CD14-positive monocyte (primary cell): ENCODE results near the gene ABTB2. TPM values are rescaled to one million over a fixed set of nuclear protein-coding genes. Genes with fewer than 3 reads are reported as not detected.

ENCODE experiments used
- DNase-seq, 3 donors: peaks; one replicate each; pipeline ENCODE4 v3.0.0-alpha.2; 2011 to 2022
- H2AFZ ChIP-seq: 2 replicates; pipeline ENCODE4 v1.6.0; 2012; ENCODE audit warnings: mild to moderate bottlenecking, low read depth, low read length, inconsistent platforms; ENCODE audit not compliant: insufficient read depth, poor library complexity, severe bottlenecking
- H3K27ac ChIP-seq, 2 donors: 1 replicate in 1 of 2; 2 replicates in 1 of 2; pipeline ENCODE4 v1.5.1; 2012 to 2013; ENCODE audit warnings: low read length in 2 of 2, control low read depth in 1 of 2, inconsistent platforms in 1 of 2, low read depth in 1 of 2, mild to moderate bottlenecking in 1 of 2
- H3K27me3 ChIP-seq, 2 donors: one replicate each; pipeline versions ENCODE4 v1.6.0 to v1.6.1; 2011 to 2013; ENCODE audit warnings: low read length in 2 of 2; ENCODE audit not compliant: control insufficient read depth in 2 of 2, insufficient read depth in 2 of 2
- H3K36me3 ChIP-seq, 2 donors: replicated peaks in 1 of 2; 1 replicate in 1 of 2; 2 replicates in 1 of 2; pipeline versions ENCODE4 v1.5.1 to v1.6.1; 2012 to 2013; ENCODE audit warnings: low read length in 2 of 2, control low read depth in 1 of 2, inconsistent platforms in 1 of 2, mild to moderate bottlenecking in 1 of 2; ENCODE audit not compliant: insufficient read depth in 2 of 2, control insufficient read depth in 1 of 2
- H3K4me1 ChIP-seq, 2 donors: 1 replicate in 1 of 2; 2 replicates in 1 of 2; pipeline versions ENCODE4 v1.5.1 to v1.6.1; 2012 to 2013; ENCODE audit warnings: low read length in 2 of 2, control low read depth in 1 of 2, inconsistent platforms in 1 of 2, mild to moderate bottlenecking in 1 of 2, moderate library complexity in 1 of 2; ENCODE audit not compliant: insufficient read depth in 2 of 2, control insufficient read depth in 1 of 2
- H3K4me2 ChIP-seq: replicated peaks from 2 replicates; pipeline ENCODE3; 2012; ENCODE audit warnings: low read length, moderate library complexity, mild to moderate bottlenecking; ENCODE audit not compliant: poor library complexity, severe bottlenecking; ENCODE audit errors: extremely low read depth
- H3K4me3 ChIP-seq, 3 experiments: fragments of 200-600 bp in 1 of 3; sonication (generic) in 1 of 3; replicated peaks in 1 of 3; 1 replicate in 2 of 3; 2 replicates in 1 of 3; pipeline ENCODE4 v1.5.1; 2011 to 2013; ENCODE audit warnings: low read length in 3 of 3, mild to moderate bottlenecking in 3 of 3, control low read depth in 2 of 3, low read depth in 2 of 3, inconsistent platforms in 1 of 3, moderate library complexity in 1 of 3
- H3K79me2 ChIP-seq: 2 replicates; pipeline ENCODE4 v1.6.0; 2012; ENCODE audit warnings: mild to moderate bottlenecking, control low read depth, inconsistent platforms, low read length, moderate library complexity; ENCODE audit not compliant: insufficient read depth
- H3K9ac ChIP-seq: 2 replicates; pipeline ENCODE4 v1.6.0; 2017; ENCODE audit warnings: low read length, mild to moderate bottlenecking; ENCODE audit not compliant: insufficient read depth, poor library complexity, severe bottlenecking
- H3K9me3 ChIP-seq, 2 donors: replicated peaks in 1 of 2; 1 replicate in 1 of 2; 2 replicates in 1 of 2; pipeline versions ENCODE4 v1.5.1 to v1.6.1; 2012 to 2013; ENCODE audit warnings: low read length in 2 of 2, control low read depth in 1 of 2; ENCODE audit not compliant: control insufficient read depth in 1 of 2, insufficient read depth in 1 of 2
- H4K20me1 ChIP-seq: 2 replicates; pipeline ENCODE4 v1.6.0; 2012; ENCODE audit warnings: mild to moderate bottlenecking, low read length, control low read depth, moderate library complexity; ENCODE audit not compliant: insufficient read depth
- H3K27ac Mint-ChIP-seq, 7 donors: one replicate each; pipeline ENCODE4 v1.8.0; 2020; ENCODE audit warnings: mild to moderate bottlenecking in 7 of 7, mixed read lengths in 7 of 7, moderate library complexity in 6 of 7, inconsistent platforms in 2 of 7
- H3K27me3 Mint-ChIP-seq, 3 donors: one replicate each; pipeline ENCODE4 v1.8.0; 2021 to 2022; ENCODE audit warnings: low read depth in 3 of 3, mild to moderate bottlenecking in 3 of 3, mixed read lengths in 3 of 3, moderate library complexity in 3 of 3, inconsistent platforms in 1 of 3
- H3K36me3 Mint-ChIP-seq, 2 donors: one replicate each; pipeline ENCODE4 v1.8.0; 2020; ENCODE audit warnings: mixed read lengths in 2 of 2, inconsistent platforms in 1 of 2, mild to moderate bottlenecking in 1 of 2
- H3K4me1 Mint-ChIP-seq: one replicate; pipeline ENCODE4 v1.8.0; 2020; ENCODE audit warnings: mild to moderate bottlenecking, mixed read lengths
- H3K4me3 Mint-ChIP-seq, 2 donors: one replicate each; pipeline ENCODE4 v1.8.0; 2020; ENCODE audit warnings: mild to moderate bottlenecking in 2 of 2, mixed read lengths in 2 of 2, moderate library complexity in 1 of 2
- H3K9me3 Mint-ChIP-seq, 7 donors: one replicate each; pipeline ENCODE4 v1.8.0; 2020 to 2022; ENCODE audit warnings: mixed read lengths in 7 of 7, mild to moderate bottlenecking in 6 of 7, moderate library complexity in 6 of 7, inconsistent platforms in 2 of 7
- CTCF ChIP-seq: fragments of 200-600 bp; IDR thresholded peaks from one replicate; pipeline ENCODE4 v1.8.0; 2022; ENCODE audit warnings: antibody characterized with exemption, mild to moderate bottlenecking
- WGBS: methylation state at CpG from one replicate; pipeline ENCODE4 v1.1.5; 2013; ENCODE audit warnings: missing lambda C conversion rate; ENCODE audit not compliant: insufficient coverage; 5-methylcytosine and 5-hydroxymethylcytosine counted together
- intact Hi-C, 2 donors: fragments of 100-400 bp; cut with micrococcal nuclease; formaldehyde crosslinking; loops; one replicate each; pipeline versions ENCODE4 v1.15.0 to v1.15.1; 2023
- polyA plus RNA-seq, 3 donors: library from polyadenylated mRNA; depleted of rRNA in 1 of 3; unstranded in 2 of 3; stranded (reverse) in 1 of 3; fragments of 300-500 nt in 2 of 3; fragments of >200 nt in 1 of 3; fragmentation: Illumina TruSeq in 2 of 3; gene quantifications; 1 replicate in 2 of 3; 2 replicates in 1 of 3; pipeline ENCODE4 v1.2.3, GENCODE V29; 2012 to 2021

The ABTB2 gene
- polyA plus RNA-seq, 3 donors = 0.25 to 1.7 (median 0.26) TPM

- Histone ChIP-seq H3K9me3 (no peaks in the 10 kb centered on the region), H3K79me2 (no peaks in the 10 kb centered on the region), H3K4me2 (no peak overlapping the region), H4K20me1 (no peaks in the 10 kb centered on the region), H3K4me1 (no peaks in the 10 kb centered on the region), H3K9ac (no peak overlapping the region), H3K4me3 (no peak overlapping the region), H2AFZ (no peak overlapping the region), H3K27me3 (no peaks in the 10 kb centered on the region), H3K36me3 (no peaks in the 10 kb centered on the region), H3K27ac (no peak overlapping the region)
- no peak for TF ChIP-seq CTCF
- no peak overlapping the region for H3K4me3 Mint-ChIP-seq
- DNase-seq = no peak
- intact Hi-C loops = no loop called here
- no peak overlapping the region for H3K27ac Mint-ChIP-seq
- peaks cover 3% of the 10 kb centered on the region for H3K4me1 Mint-ChIP-seq
- no peaks in the 10 kb centered on the region for H3K9me3 Mint-ChIP-seq
- H3K36me3 Mint-ChIP-seq = no peaks in the 10 kb centered on the region
- H3K27me3 Mint-ChIP-seq = peaks cover 0 to 4% (median 0%) of the 10 kb centered on the region in 3 donors
- 100% methylated on average over 3 of the region's 8 CpGs for WGBS
Measured at GRCh38 chr11:34190192-34191139, 167.3 kb downstream of the ABTB2 start.

GRCh38 chr11:34189191-34189590 lies 168.6 kb downstream of the ABTB2 start:
- Histone ChIP-seq H3K79me2 (no peaks in the 10 kb centered on the region), H4K20me1 (no peaks in the 10 kb centered on the region), H2AFZ (no peak overlapping the region), H3K27ac (no peak overlapping the region), H3K4me1 (no peaks in the 10 kb centered on the region), H3K9me3 (no peaks in the 10 kb centered on the region), H3K36me3 (no peaks in the 10 kb centered on the region), H3K9ac (no peak overlapping the region), H3K4me3 (no peak overlapping the region), H3K27me3 (no peaks in the 10 kb centered on the region), H3K4me2 (no peak overlapping the region)
- H3K4me3 Mint-ChIP-seq = no peak overlapping the region
- no peaks in the 10 kb centered on the region for H3K36me3 Mint-ChIP-seq
- no peak for TF ChIP-seq CTCF
- 60% methylated on average over 1 of the region's 9 CpGs for WGBS
- H3K9me3 Mint-ChIP-seq = no peaks in the 10 kb centered on the region
- H3K4me1 Mint-ChIP-seq = peaks cover 7% of the 10 kb centered on the region
- peaks cover 0 to 4% (median 0%) of the 10 kb centered on the region in 3 donors for H3K27me3 Mint-ChIP-seq
- no peak for DNase-seq
- intact Hi-C loops = no loop called here
- no peak overlapping the region for H3K27ac Mint-ChIP-seq
